ENCODE data around the gene DOCK10. TPM values are rescaled to one million over a fixed set of nuclear protein-coding genes. Genes with fewer than 3 reads are reported as not detected.

The DOCK10 gene
- total and polyA plus RNA-seq, 7 donors = 3.0 to 11.4 (median 5.4) TPM

DNA sequence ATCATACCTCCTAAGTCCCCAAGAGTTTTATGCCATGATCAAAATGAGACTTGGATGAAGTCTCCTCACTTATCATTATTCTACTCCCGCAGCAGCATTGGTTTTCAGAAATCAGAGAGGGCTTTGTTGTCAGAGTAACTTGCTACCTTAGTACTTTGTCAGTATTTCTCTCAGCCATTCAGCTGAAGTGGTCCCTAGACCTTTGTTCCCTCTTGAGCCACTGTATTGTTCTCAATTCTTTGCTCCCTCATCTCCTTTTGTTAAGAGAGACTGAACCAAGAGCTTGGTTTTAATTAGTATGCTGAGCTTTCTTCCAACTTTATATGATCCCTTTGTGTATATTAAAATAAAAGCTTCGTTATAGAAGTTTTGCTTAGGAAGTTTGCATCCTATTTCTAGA is 133.4 kb downstream of the DOCK10 start:
- TF ChIP-seq POLR2A (IDR thresholded peaks at IDR 0.05) (no peak), POLR2AphosphoS5 (IDR thresholded peaks at IDR 0.05) (no peak), EP300 (IDR thresholded peaks at IDR 0.05) (no peak)
- TF ChIP-seq, protein P1, sequence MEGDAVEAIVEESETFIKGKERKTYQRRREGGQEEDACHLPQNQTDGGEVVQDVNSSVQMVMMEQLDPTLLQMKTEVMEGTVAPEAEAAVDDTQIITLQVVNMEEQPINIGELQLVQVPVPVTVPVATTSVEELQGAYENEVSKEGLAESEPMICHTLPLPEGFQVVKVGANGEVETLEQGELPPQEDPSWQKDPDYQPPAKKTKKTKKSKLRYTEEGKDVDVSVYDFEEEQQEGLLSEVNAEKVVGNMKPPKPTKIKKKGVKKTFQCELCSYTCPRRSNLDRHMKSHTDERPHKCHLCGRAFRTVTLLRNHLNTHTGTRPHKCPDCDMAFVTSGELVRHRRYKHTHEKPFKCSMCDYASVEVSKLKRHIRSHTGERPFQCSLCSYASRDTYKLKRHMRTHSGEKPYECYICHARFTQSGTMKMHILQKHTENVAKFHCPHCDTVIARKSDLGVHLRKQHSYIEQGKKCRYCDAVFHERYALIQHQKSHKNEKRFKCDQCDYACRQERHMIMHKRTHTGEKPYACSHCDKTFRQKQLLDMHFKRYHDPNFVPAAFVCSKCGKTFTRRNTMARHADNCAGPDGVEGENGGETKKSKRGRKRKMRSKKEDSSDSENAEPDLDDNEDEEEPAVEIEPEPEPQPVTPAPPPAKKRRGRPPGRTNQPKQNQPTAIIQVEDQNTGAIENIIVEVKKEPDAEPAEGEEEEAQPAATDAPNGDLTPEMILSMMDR (IDR thresholded peaks at IDR 0.05) = no peak
- Histone ChIP-seq H3K27me3 (no peaks in the 10 kb centered on the region), H3K4me1 (peaks cover 0 to 3% (median 0%) of the 10 kb centered on the region in 4 donors), H3K4me3 (no peak overlapping the region), H3K27ac (no peak overlapping the region), H3K36me3 (no peaks in the 10 kb centered on the region), H3K9me3 (no peaks in the 10 kb centered on the region)
- DNase-seq = no peak
- intact Hi-C loops (cut with DNase I) = no loop called here
- 81 to 82% methylated on average over 2 of the region's 2 CpGs for WGBS, 2 donors

DNA sequence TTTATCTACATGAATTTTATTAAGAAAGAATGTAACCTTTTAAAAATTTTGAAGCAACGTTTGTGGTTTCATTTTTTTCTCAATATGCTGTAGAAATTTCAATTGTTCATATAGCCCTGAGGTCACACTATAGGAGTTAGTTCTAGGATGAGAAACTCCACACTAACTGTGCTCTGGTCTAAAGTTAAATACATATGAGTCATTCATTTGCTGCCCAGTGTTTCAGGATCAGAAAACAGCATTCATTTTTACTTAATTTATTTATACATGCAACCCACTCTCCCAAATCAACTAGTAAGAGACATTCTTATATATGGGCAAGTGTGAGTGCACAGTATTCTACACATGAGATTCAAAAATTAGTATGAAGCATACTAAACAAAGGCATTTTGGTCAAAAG is 137.9 kb downstream of the DOCK10 start:
- Histone ChIP-seq H3K27ac (no peak overlapping the region), H3K36me3 (no peaks in the 10 kb centered on the region), H3K9me3 (no peaks in the 10 kb centered on the region), H3K4me3 (no peak overlapping the region), H3K27me3 (no peaks in the 10 kb centered on the region), H3K4me1 (no peaks in the 10 kb centered on the region)
- no peak for TF ChIP-seq POLR2A (IDR thresholded peaks at IDR 0.05)
- no peak for TF ChIP-seq EP300 (IDR thresholded peaks at IDR 0.05)
- TF ChIP-seq POLR2AphosphoS5 (IDR thresholded peaks at IDR 0.05) = no peak
- TF ChIP-seq, protein P1 (IDR thresholded peaks at IDR 0.05) = no peak
- DNase-seq = no peak
- 62 to 67% methylated on average over 1 of the region's 1 CpG for WGBS, 2 donors
- intact Hi-C loops (cut with DNase I) = no loop called here

DNA sequence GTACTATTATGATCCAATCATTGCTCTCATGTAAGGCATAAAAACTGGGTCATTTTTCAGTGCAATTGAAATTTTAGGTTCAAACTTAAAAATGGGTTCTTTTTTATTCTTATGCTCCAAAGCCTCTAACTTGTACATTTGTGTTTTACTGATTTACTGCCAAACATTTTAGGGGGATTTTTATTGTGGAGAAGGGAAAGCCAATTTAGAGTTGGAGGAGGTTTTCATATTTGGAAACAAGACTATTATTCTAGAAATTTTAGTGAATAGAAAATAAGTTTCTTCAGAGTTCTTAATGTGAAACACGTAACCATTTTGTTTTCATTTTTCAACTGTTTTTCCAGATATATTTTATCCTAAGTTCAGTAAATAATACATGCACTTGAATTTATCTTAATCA is 138.6 kb downstream of the DOCK10 start:
- no peak overlapping the region for H3K27ac ChIP-seq
- intact Hi-C loops (cut with DNase I) = no loop called here
- H3K9me3 ChIP-seq = no peaks in the 10 kb centered on the region
- H3K4me1 ChIP-seq = no peaks in the 10 kb centered on the region
- no peak for DNase-seq
- TF ChIP-seq EP300 (IDR thresholded peaks at IDR 0.05) (no peak), POLR2AphosphoS5 (IDR thresholded peaks at IDR 0.05) (no peak), POLR2A (IDR thresholded peaks at IDR 0.05) (no peak)
- TF ChIP-seq, protein P1 (IDR thresholded peaks at IDR 0.05) = no peak
- H3K36me3 ChIP-seq = no peaks in the 10 kb centered on the region
- H3K27me3 ChIP-seq = no peaks in the 10 kb centered on the region
- no peak overlapping the region for H3K4me3 ChIP-seq
- 93 to 96% methylated on average over 1 of the region's 1 CpG for WGBS, 2 donors

DNA sequence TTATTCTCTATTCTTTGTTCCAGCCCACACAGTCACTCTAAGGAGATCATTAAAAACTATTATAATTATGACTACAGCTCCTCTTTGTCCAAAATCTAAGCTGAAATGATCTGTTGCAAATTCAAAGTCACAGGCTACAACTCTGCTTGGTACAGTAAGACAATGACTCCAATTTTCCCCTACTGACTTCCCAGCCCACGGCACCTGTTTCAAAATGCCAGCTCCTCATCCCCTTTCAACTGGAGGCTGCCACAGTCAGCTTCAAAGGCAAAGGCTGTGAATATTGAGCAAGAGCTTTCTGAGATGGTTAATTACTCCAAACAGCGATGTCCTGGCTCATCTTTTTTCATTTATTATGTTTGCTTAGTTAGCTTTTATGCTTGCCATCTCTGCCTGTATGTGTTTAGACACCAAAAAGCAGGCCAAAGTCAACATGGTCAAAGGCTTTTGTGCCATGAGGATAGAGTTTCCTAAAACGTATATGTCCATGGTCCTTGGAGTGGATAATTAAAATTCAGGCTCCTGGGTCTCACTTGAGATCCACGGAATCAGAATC is 141.1 kb downstream of the DOCK10 start:
- Histone ChIP-seq H3K4me1 (no peaks in the 10 kb centered on the region), H3K27ac (no peak overlapping the region), H3K27me3 (no peaks in the 10 kb centered on the region), H3K4me3 (no peak overlapping the region), H3K36me3 (no peaks in the 10 kb centered on the region), H3K9me3 (no peaks in the 10 kb centered on the region)
- WGBS, 2 donors = 25 to 74% methylated on average over 4 of the region's 4 CpGs
- intact Hi-C loops (cut with DNase I) = no loop called here
- TF ChIP-seq EP300 (IDR thresholded peaks at IDR 0.05) (no peak), POLR2A (IDR thresholded peaks at IDR 0.05) (no peak), POLR2AphosphoS5 (IDR thresholded peaks at IDR 0.05) (no peak)
- TF ChIP-seq, protein P1 (IDR thresholded peaks at IDR 0.05) = no peak
- no peak for DNase-seq

DNA sequence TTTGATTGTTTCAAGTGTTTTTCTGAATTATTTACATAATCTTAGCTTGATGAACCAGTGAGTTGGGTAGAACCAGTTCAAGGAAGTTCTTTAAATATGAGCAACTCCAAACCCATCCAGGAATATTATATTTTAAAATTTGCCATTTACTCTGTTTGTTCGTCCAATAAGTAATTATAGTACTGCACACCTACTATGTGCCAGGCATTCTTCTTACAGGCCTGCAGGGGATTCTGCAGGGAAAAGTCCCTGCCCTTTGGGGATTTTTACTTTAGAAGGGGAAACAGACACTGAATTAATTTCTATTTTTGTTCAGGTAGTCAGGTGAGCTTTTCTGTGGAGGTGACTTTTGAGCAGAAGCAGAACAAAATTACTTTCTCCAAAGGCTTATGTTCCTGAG is 146.9 kb downstream of the DOCK10 start:
- intact Hi-C loops (cut with DNase I) = no loop called here
- TF ChIP-seq EP300 (IDR thresholded peaks at IDR 0.05) (no peak), POLR2A (IDR thresholded peaks at IDR 0.05) (no peak), POLR2AphosphoS5 (IDR thresholded peaks at IDR 0.05) (no peak)
- TF ChIP-seq, protein P1 (IDR thresholded peaks at IDR 0.05) = no peak
- no peaks in the 10 kb centered on the region for H3K9me3 ChIP-seq
- no peaks in the 10 kb centered on the region for H3K36me3 ChIP-seq
- DNase-seq = no peak
- no peaks in the 10 kb centered on the region for H3K4me1 ChIP-seq
- no peak overlapping the region for H3K27ac ChIP-seq
- 86 to 95% methylated on average over 1 of the region's 1 CpG for WGBS, 2 donors
- no peak overlapping the region for H3K4me3 ChIP-seq
- H3K27me3 ChIP-seq = no peaks in the 10 kb centered on the region

Measured in sigmoid colon (tissue), 7 donors.